Left lung (tissue), 10 donors: ENCODE measurements around the gene MS4A1. TPM values are rescaled to one million over a fixed set of nuclear protein-coding genes. Genes with fewer than 3 reads are reported as not detected.

Experiments
- ATAC-seq: fragments of 200-7000 bp; cut with Tn5 transposase; one replicate; pipeline ENCODE4 v1.9.1; 2020; ENCODE audit warnings: moderate library complexity
- DNase-seq, 4 donors: peaks; one replicate each; pipeline ENCODE4 v3.0.0-alpha.2; 2013 to 2020
- H3K27ac ChIP-seq, 2 donors: fragments of 200-600 bp; sonication (generic) in 1 of 2; one replicate each; pipeline versions ENCODE4 v1.5.0 to v1.8.0; 2020 to 2021
- H3K27me3 ChIP-seq, 2 donors: fragments of 200-600 bp; sonication (generic) in 1 of 2; one replicate each; pipeline versions ENCODE4 v1.5.0 to v1.8.0; 2020 to 2021
- H3K36me3 ChIP-seq, 2 donors: fragments of 200-600 bp; sonication (generic) in 1 of 2; one replicate each; pipeline versions ENCODE4 v1.5.0 to v1.8.0; 2020 to 2021
- H3K4me1 ChIP-seq, 2 donors: fragments of 200-600 bp; one replicate each; pipeline ENCODE4 v1.8.0; 2021
- H3K4me3 ChIP-seq, 2 donors: fragments of 200-600 bp; sonication (generic) in 1 of 2; one replicate each; pipeline versions ENCODE4 v1.5.0 to v1.8.0; 2020 to 2021; ENCODE audit warnings: mild to moderate bottlenecking in 1 of 2
- H3K9me3 ChIP-seq, 2 donors: fragments of 200-600 bp; sonication (generic) in 1 of 2; one replicate each; pipeline versions ENCODE4 v1.5.0 to v1.8.0; 2020 to 2021
- intact Hi-C, 2 donors: fragments of 100-400 bp; cut with DNase I; formaldehyde crosslinking; loops; one replicate each; pipeline versions ENCODE4 v1.11.2 to v1.14.2; 2022
- polyA plus RNA-seq, 6 donors: library from polyadenylated mRNA; unstranded; fragments of 120-200 nt; gene quantifications; one replicate each; pipeline ENCODE4 v1.2.1, GENCODE V29; 2013; ENCODE audit not compliant: insufficient read length in 6 of 6
- total RNA-seq, 2 donors: library from RNA; stranded (reverse); fragmentation: NEBNext Ultra II Directional; extraction: Animal tissue kit (Norgen Biotek cat#: 25700); gene quantifications; one replicate each; pipeline ENCODE4 v1.2.1, GENCODE V29; 2021
- TF ChIP-seq, protein P1 (sequence below), 2 donors: fragments of 200-600 bp; sonication (generic) in 1 of 2; IDR thresholded peaks; one replicate each; pipeline versions ENCODE4 v1.5.0 to v1.8.0; 2021; ENCODE audit warnings: antibody characterized with exemption in 2 of 2
- donor health status: DM: no; HTN: yes; CAD: no.
- donor health status: DM: no; HTN: no; CAD: no.

Gene MS4A1
- total and polyA plus RNA-seq, 8 donors: 0.36 to 2.1 (median 1.1) TPM

- intact Hi-C loops: no loop called here
- no peaks in the 10 kb centered on the region for H3K36me3 ChIP-seq
- H3K27ac ChIP-seq: no peak overlapping the region
- TF ChIP-seq, protein P1, sequence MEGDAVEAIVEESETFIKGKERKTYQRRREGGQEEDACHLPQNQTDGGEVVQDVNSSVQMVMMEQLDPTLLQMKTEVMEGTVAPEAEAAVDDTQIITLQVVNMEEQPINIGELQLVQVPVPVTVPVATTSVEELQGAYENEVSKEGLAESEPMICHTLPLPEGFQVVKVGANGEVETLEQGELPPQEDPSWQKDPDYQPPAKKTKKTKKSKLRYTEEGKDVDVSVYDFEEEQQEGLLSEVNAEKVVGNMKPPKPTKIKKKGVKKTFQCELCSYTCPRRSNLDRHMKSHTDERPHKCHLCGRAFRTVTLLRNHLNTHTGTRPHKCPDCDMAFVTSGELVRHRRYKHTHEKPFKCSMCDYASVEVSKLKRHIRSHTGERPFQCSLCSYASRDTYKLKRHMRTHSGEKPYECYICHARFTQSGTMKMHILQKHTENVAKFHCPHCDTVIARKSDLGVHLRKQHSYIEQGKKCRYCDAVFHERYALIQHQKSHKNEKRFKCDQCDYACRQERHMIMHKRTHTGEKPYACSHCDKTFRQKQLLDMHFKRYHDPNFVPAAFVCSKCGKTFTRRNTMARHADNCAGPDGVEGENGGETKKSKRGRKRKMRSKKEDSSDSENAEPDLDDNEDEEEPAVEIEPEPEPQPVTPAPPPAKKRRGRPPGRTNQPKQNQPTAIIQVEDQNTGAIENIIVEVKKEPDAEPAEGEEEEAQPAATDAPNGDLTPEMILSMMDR (IDR thresholded peaks at IDR 0.05): no peak
- H3K4me3 ChIP-seq: no peak overlapping the region
- no peaks in the 10 kb centered on the region for H3K4me1 ChIP-seq
- no peaks in the 10 kb centered on the region for H3K27me3 ChIP-seq
- no peak for ATAC-seq
- no peak for DNase-seq
- no peaks in the 10 kb centered on the region for H3K9me3 ChIP-seq
These were observed 1.9 kb downstream of the MS4A1 start for GRCh38 chr11:60457576-60457975.

DNA sequence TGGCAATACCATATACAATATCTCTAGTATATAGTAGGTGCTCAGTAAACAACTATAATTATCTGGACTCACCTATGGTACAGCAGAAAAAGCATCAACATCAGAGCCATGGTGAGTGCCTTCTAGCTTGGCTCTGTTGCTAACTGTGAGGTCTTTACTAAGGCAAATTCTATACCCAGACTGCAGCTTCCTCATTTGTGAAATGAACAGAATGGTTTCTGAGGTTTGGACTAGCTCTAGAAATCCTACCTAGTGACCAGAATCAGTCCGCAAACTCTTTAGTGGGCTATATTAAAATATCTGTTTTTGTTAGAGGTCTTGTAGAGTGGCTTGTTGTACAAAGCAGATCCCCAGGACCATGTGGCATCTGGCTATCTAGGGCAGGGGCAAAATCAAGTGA lies 3.7 kb downstream of the MS4A1 start:
- DNase-seq (no peak), ATAC-seq (no peak)
- Histone ChIP-seq H3K27me3 (no peaks in the 10 kb centered on the region), H3K4me3 (no peak overlapping the region), H3K9me3 (no peaks in the 10 kb centered on the region), H3K4me1 (no peaks in the 10 kb centered on the region), H3K27ac (no peak overlapping the region), H3K36me3 (no peaks in the 10 kb centered on the region)
- TF ChIP-seq, protein P1 (IDR thresholded peaks at IDR 0.05): no peak
- intact Hi-C loops: no loop called here

- Histone ChIP-seq H3K27ac (no peak overlapping the region), H3K9me3 (no peaks in the 10 kb centered on the region), H3K4me3 (no peak overlapping the region), H3K27me3 (no peaks in the 10 kb centered on the region), H3K36me3 (no peaks in the 10 kb centered on the region), H3K4me1 (peaks cover 0 to 7% of the 10 kb centered on the region in 2 donors)
- TF ChIP-seq, protein P1 (IDR thresholded peaks at IDR 0.05): no peak
- intact Hi-C loops: no loop called here
- ATAC-seq: no peak
- no peak for DNase-seq
These were observed 13.2 kb downstream of the MS4A1 start for GRCh38 chr11:60468829-60469228.

GRCh38 chr11:60469723-60470122 lies 14.1 kb downstream of the MS4A1 start:
- ATAC-seq: no peak
- peaks cover 0 to 7% of the 10 kb centered on the region in 2 donors for H3K4me1 ChIP-seq
- H3K27ac ChIP-seq: no peak overlapping the region
- intact Hi-C loops: no loop called here
- H3K4me3 ChIP-seq: no peak overlapping the region
- TF ChIP-seq, protein P1 (IDR thresholded peaks at IDR 0.05): no peak
- peaks cover 0 to 3% of the 10 kb centered on the region in 2 donors for H3K9me3 ChIP-seq
- H3K36me3 ChIP-seq: no peaks in the 10 kb centered on the region
- H3K27me3 ChIP-seq: no peaks in the 10 kb centered on the region
- DNase-seq: no peak

GRCh38 chr11:60477035-60477445 lies 21.4 kb downstream of the MS4A1 start:
- no peaks in the 10 kb centered on the region for H3K36me3 ChIP-seq
- intact Hi-C loops: no loop called here
- TF ChIP-seq, protein P1 (IDR thresholded peaks at IDR 0.05): no peak
- DNase-seq: no peak
- ATAC-seq: no peak
- H3K27ac ChIP-seq: no peak overlapping the region
- H3K9me3 ChIP-seq: peaks cover 0 to 3% of the 10 kb centered on the region in 2 donors
- H3K4me1 ChIP-seq: no peaks in the 10 kb centered on the region
- no peaks in the 10 kb centered on the region for H3K27me3 ChIP-seq
- no peak overlapping the region for H3K4me3 ChIP-seq
